ACC112 (cell line): ENCODE results near the gene MEST.
"Not testable (repeated sequence)": the region's sequence is repeated elsewhere in the genome, so short reads cannot be mapped to it uniquely, and the experiment has no call there.

Experiments
- H2AFZ ChIP-seq: fragments of 200-600 bp; sonication (generic); one replicate; pipeline ENCODE4 v1.6.0; 2017; ENCODE audit warnings: antibody characterized with exemption, low read length; ENCODE audit not compliant: unreplicated experiment
- H3K27ac ChIP-seq: fragments of 200-600 bp; sonication (generic); 2 replicates; pipeline ENCODE4 v1.5.1; 2014; ENCODE audit warnings: low read depth, mild to moderate bottlenecking, antibody characterized with exemption, low read length, moderate library complexity
- H3K27me3 ChIP-seq: fragments of 200-600 bp; sonication (generic); 2 replicates; pipeline ENCODE4 v1.6.1; 2014; ENCODE audit warnings: mild to moderate bottlenecking, antibody characterized with exemption, low read length, moderate library complexity, mixed read lengths; ENCODE audit not compliant: insufficient read depth
- H3K36me3 ChIP-seq: fragments of 200-600 bp; sonication (generic); 2 replicates; pipeline ENCODE4 v1.6.1; 2016; ENCODE audit warnings: mild to moderate bottlenecking, antibody characterized with exemption, low read length, moderate library complexity, mixed read lengths; ENCODE audit not compliant: insufficient read depth
- H3K4me1 ChIP-seq: fragments of 200-600 bp; sonication (generic); one replicate; pipeline ENCODE4 v1.6.1; 2016; ENCODE audit warnings: low read length, mixed read lengths; ENCODE audit not compliant: insufficient read depth, unreplicated experiment, control insufficient read depth
- H3K4me3 ChIP-seq: fragments of 200-600 bp; sonication (generic); 2 replicates; pipeline ENCODE4 v1.5.1; 2014; ENCODE audit warnings: mild to moderate bottlenecking, low read depth, low read length
- H3K79me2 ChIP-seq: fragments of 200-600 bp; sonication (generic); one replicate; pipeline ENCODE4 v1.6.0; 2016; ENCODE audit warnings: low read length; ENCODE audit not compliant: control insufficient read depth, unreplicated experiment, insufficient read depth

The MEST gene

GRCh38 chr7:130523519-130524125 is 31.7 kb downstream of the MEST start:
- not testable (repeated sequence) for H3K27ac ChIP-seq, H2AFZ ChIP-seq, H3K36me3 ChIP-seq, H3K79me2 ChIP-seq, H3K27me3 ChIP-seq, H3K4me1 ChIP-seq, H3K4me3 ChIP-seq

- Histone ChIP-seq H3K36me3 (no peaks in the 10 kb centered on the region), H3K4me3 (no peak overlapping the region), H2AFZ (no peak overlapping the region), H3K79me2 (no peaks in the 10 kb centered on the region), H3K27ac (no peak overlapping the region), H3K27me3 (no peaks in the 10 kb centered on the region), H3K4me1 (no peaks in the 10 kb centered on the region)
Observed at GRCh38 chr7:130524628-130525027, 32.7 kb downstream of the MEST start.

GRCh38 chr7:130527752-130528355 is 36.0 kb downstream of the MEST start:
- H3K4me1 ChIP-seq, H3K79me2 ChIP-seq, H2AFZ ChIP-seq, H3K27me3 ChIP-seq, H3K4me3 ChIP-seq, H3K27ac ChIP-seq, H3K36me3 ChIP-seq: not testable (repeated sequence)

GRCh38 chr7:130529417-130529816 is 37.5 kb downstream of the MEST start:
- no peak overlapping the region for H3K27ac ChIP-seq
- no peaks in the 10 kb centered on the region for H3K27me3 ChIP-seq
- no peaks in the 10 kb centered on the region for H3K4me1 ChIP-seq
- no peaks in the 10 kb centered on the region for H3K79me2 ChIP-seq
- no peak overlapping the region for H2AFZ ChIP-seq
- no peaks in the 10 kb centered on the region for H3K36me3 ChIP-seq
- no peak overlapping the region for H3K4me3 ChIP-seq

- not testable (repeated sequence) for H3K36me3 ChIP-seq, H3K4me3 ChIP-seq, H3K4me1 ChIP-seq, H3K27me3 ChIP-seq, H3K27ac ChIP-seq, H2AFZ ChIP-seq, H3K79me2 ChIP-seq
Observed at GRCh38 chr7:130537894-130538293, 46.0 kb downstream of the MEST start.

GRCh38 chr7:130541287-130541686 is 49.4 kb downstream of the MEST start:
- not testable (repeated sequence) for H3K36me3 ChIP-seq, H3K4me3 ChIP-seq, H2AFZ ChIP-seq, H3K79me2 ChIP-seq, H3K4me1 ChIP-seq, H3K27me3 ChIP-seq, H3K27ac ChIP-seq

DNA sequence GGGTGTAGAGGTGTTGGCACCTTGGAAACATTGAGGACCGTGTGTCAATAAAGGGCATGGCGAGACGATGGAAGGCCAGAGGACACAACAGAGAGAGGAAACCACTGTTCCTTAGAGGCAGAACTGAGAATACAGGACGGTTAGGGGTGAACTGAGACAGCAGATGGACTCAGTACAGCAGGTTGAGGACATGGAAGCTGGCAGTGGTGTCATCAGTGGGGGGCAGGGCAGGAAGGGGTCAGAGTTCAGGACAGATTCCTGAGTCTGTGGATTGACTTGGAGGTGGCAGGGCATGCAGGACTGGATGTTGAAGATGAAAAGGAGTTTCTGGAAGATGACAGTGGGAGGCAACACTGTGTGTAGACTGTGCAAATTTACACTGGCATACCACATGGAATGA is 50.4 kb downstream of the MEST start:
- not testable (repeated sequence) for H3K36me3 ChIP-seq, H3K27ac ChIP-seq, H3K4me3 ChIP-seq, H3K27me3 ChIP-seq, H3K79me2 ChIP-seq, H2AFZ ChIP-seq, H3K4me1 ChIP-seq

- Histone ChIP-seq H3K79me2 (no peaks in the 10 kb centered on the region), H3K27ac (no peak overlapping the region), H2AFZ (no peak overlapping the region), H3K4me3 (no peak overlapping the region), H3K36me3 (no peaks in the 10 kb centered on the region), H3K27me3 (no peaks in the 10 kb centered on the region), H3K4me1 (no peaks in the 10 kb centered on the region)
Observed at GRCh38 chr7:130543487-130544010, 51.7 kb downstream of the MEST start.

DNA sequence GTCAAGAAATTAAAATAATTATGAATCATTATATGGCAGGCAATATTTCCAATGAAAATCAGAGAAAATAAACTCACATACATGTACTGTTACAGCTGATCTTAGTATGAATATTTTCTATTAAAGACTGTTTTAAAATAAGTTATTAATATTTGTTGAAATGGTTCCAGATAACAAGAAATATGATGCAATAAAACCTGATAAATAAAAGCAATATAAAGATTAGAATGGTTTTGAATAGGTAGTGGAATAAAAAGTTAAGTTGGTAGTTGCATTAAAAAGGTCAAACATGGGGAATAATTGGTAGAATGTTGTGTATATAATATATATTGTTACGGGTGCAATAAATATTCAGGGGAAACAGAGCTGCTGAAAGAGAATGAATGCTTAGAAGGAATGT is 52.5 kb downstream of the MEST start:
- H3K27me3 ChIP-seq = no peaks in the 10 kb centered on the region
- H2AFZ ChIP-seq = no peak overlapping the region
- H3K4me3 ChIP-seq = no peak overlapping the region
- no peaks in the 10 kb centered on the region for H3K4me1 ChIP-seq
- no peaks in the 10 kb centered on the region for H3K79me2 ChIP-seq
- no peak overlapping the region for H3K27ac ChIP-seq
- no peaks in the 10 kb centered on the region for H3K36me3 ChIP-seq

DNA sequence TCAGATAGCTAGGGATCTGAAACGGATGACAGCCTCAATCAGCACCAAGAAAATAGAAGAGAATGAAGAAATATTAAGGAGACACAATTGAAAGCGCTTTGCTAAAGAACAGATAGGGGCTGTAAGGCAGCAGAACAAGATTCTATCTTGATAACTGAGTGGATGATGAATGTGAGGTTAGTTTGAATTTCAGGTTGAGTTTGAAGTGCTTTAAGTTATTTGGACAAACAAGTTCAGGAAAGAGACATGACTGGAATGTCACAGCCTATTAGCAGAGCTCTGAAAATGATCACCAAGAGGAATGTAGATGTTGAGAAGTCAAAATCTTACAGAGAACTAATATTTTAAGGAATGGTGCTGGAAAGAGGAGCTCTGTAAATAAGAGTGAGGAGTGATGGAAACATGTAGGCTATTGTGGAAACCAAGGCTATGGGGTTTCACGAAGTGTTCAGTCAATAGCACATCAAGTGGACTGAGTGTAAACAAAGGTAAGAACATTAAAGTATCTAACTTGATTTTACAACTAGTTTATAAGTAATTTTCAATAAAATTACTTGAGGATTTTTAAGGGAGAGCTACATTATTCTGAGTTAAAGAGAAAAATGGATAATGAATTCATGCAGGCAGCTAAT is 61.6 kb downstream of the MEST start:
- Histone ChIP-seq H2AFZ (no peak overlapping the region), H3K4me1 (no peaks in the 10 kb centered on the region), H3K27ac (no peak overlapping the region), H3K4me3 (no peak overlapping the region), H3K79me2 (no peaks in the 10 kb centered on the region), H3K27me3 (no peaks in the 10 kb centered on the region), H3K36me3 (no peaks in the 10 kb centered on the region)

- H3K27me3 ChIP-seq = no peaks in the 10 kb centered on the region
- no peak overlapping the region for H3K4me3 ChIP-seq
- H3K27ac ChIP-seq = no peak overlapping the region
- no peaks in the 10 kb centered on the region for H3K79me2 ChIP-seq
- no peak overlapping the region for H2AFZ ChIP-seq
- H3K36me3 ChIP-seq = no peaks in the 10 kb centered on the region
- no peaks in the 10 kb centered on the region for H3K4me1 ChIP-seq
Observed at GRCh38 chr7:130554481-130554880, 62.6 kb downstream of the MEST start.
